ENCODE measurements around the gene ZFAND3.

DNA sequence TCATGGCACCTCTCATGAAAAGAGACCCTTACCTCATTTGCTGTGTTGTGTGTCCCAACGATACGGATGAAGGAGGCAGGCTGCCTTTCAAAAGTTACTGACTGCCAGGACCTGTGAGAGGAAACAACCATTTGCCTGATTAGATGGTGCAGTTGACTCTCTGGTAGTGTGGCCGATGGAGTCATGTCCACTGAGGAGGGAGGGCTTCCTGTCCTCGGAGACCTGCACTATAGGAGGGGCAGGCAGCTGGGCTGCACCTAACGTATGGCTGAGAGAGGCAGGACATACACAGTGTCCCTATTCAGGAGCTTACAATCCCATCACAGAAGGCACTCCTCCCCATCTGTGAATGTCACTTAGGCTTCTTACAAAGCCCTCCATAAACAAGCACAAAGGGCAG, 373.0 kb downstream of the ZFAND3 start:
- TF ChIP-seq POLR2A (IDR thresholded peaks at IDR 0.05), result no peak
- TF ChIP-seq, protein P1, sequence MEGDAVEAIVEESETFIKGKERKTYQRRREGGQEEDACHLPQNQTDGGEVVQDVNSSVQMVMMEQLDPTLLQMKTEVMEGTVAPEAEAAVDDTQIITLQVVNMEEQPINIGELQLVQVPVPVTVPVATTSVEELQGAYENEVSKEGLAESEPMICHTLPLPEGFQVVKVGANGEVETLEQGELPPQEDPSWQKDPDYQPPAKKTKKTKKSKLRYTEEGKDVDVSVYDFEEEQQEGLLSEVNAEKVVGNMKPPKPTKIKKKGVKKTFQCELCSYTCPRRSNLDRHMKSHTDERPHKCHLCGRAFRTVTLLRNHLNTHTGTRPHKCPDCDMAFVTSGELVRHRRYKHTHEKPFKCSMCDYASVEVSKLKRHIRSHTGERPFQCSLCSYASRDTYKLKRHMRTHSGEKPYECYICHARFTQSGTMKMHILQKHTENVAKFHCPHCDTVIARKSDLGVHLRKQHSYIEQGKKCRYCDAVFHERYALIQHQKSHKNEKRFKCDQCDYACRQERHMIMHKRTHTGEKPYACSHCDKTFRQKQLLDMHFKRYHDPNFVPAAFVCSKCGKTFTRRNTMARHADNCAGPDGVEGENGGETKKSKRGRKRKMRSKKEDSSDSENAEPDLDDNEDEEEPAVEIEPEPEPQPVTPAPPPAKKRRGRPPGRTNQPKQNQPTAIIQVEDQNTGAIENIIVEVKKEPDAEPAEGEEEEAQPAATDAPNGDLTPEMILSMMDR (IDR thresholded peaks at IDR 0.05), result no peak

Data from testis (tissue), 2 donors.